Chondrocyte (in vitro differentiated cells): ENCODE measurements around the gene THAP8. TPM values are rescaled to one million over a fixed set of nuclear protein-coding genes. Genes with fewer than 3 reads are reported as not detected.

ENCODE experiments used
- DNase-seq: peaks from one replicate; pipeline ENCODE4 v3.0.0; 2021; ENCODE audit warnings: mixed read lengths, low spot score
- H3K27ac Mint-ChIP-seq: one replicate; pipeline ENCODE4 v1.8.0; 2021; ENCODE audit warnings: mild to moderate bottlenecking, moderate library complexity, mixed read lengths; ENCODE audit not compliant: unreplicated experiment
- H3K27me3 Mint-ChIP-seq: 2 replicates; pipeline ENCODE4 v1.8.0; 2021; ENCODE audit warnings: low read depth, mixed read lengths
- H3K36me3 Mint-ChIP-seq: 2 replicates; pipeline ENCODE4 v1.8.0; 2021; ENCODE audit warnings: low read depth, mixed read lengths
- H3K4me1 Mint-ChIP-seq: 2 replicates; pipeline ENCODE4 v1.8.0; 2021; ENCODE audit warnings: low read depth, mild to moderate bottlenecking, mixed read lengths
- H3K4me3 Mint-ChIP-seq: one replicate; pipeline ENCODE4 v1.8.0; 2021; ENCODE audit warnings: mild to moderate bottlenecking, moderate library complexity, mixed read lengths; ENCODE audit not compliant: unreplicated experiment
- H3K9me3 Mint-ChIP-seq: 2 replicates; pipeline ENCODE4 v1.8.0; 2021; ENCODE audit warnings: low read depth, mixed read lengths
- total RNA-seq: library from RNA; stranded (reverse); gene quantifications from 3 replicates; pipeline ENCODE4 v1.2.1, GENCODE V29; 2021
- TF ChIP-seq, protein P1 (sequence below): fragments of 200-600 bp; sonication (generic); IDR thresholded peaks from 2 replicates; pipeline ENCODE4 v1.5.0; 2021; ENCODE audit warnings: antibody characterized with exemption, mild to moderate bottlenecking, moderate library complexity

The THAP8 gene
- total RNA-seq, 1 donor from 2014 or later, result 8.9 TPM

DNA sequence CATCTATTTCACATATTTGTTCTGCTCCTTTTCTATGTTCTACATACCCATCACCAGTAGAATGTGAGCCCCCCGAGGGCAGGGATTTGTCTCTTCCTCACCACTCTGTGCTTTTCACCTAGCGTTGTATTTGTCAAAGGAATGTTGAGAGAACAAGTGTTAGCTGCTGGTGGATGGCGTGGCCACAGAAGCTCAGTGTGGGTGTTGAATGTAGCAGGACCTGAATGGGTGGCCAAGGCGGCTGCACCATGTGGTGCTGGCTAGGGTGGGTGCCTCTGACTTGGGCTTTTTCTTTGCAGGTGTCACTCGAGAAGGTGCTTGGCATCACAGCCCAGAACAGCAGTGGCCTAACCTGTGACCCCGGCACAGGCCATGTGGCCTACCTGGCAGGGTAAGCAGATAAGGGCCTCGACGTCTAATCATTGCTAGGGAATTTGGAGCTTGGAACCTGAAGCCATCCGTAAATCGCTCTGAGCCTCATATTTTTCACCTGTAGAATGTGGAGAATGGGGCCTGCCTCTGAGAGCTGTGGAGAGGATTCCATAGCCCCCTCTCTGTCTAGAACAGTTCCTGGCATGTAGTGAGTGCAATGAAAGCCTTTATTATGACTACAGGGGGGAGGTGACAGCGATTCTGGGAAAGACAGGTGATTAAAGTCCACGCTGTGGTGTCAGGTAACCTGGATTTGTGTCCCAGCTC, 4.5 kb upstream of the THAP8 start:
- H3K27me3 Mint-ChIP-seq, result no peaks in the 10 kb centered on the region
- no peak overlapping the region for H3K27ac Mint-ChIP-seq
- no peak for DNase-seq
- no peaks in the 10 kb centered on the region for H3K9me3 Mint-ChIP-seq
- TF ChIP-seq, protein P1, sequence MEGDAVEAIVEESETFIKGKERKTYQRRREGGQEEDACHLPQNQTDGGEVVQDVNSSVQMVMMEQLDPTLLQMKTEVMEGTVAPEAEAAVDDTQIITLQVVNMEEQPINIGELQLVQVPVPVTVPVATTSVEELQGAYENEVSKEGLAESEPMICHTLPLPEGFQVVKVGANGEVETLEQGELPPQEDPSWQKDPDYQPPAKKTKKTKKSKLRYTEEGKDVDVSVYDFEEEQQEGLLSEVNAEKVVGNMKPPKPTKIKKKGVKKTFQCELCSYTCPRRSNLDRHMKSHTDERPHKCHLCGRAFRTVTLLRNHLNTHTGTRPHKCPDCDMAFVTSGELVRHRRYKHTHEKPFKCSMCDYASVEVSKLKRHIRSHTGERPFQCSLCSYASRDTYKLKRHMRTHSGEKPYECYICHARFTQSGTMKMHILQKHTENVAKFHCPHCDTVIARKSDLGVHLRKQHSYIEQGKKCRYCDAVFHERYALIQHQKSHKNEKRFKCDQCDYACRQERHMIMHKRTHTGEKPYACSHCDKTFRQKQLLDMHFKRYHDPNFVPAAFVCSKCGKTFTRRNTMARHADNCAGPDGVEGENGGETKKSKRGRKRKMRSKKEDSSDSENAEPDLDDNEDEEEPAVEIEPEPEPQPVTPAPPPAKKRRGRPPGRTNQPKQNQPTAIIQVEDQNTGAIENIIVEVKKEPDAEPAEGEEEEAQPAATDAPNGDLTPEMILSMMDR, result no peak
- no peak overlapping the region for H3K4me3 Mint-ChIP-seq
- no peaks in the 10 kb centered on the region for H3K36me3 Mint-ChIP-seq
- peaks cover 13% of the 10 kb centered on the region for H3K4me1 Mint-ChIP-seq

GRCh38 chr19:36054733-36055686, 925 bp upstream of the THAP8 start, which contains the start of gene WDR62:
WDR62 (plus strand) TSS chr19:36054897; CDS start chr19:36054972, 75 bp downstream.
- peak within 1 kb of the TSS; percentile 96 for H3K4me3 Mint-ChIP-seq
- no peaks in the 10 kb centered on the region for H3K9me3 Mint-ChIP-seq
- H3K27ac Mint-ChIP-seq, result peak within 1 kb of the TSS; percentile 99
- no peaks in the 10 kb centered on the region for H3K36me3 Mint-ChIP-seq
- TF ChIP-seq, protein P1, result no peak
- peak; percentile 98 for DNase-seq
- peaks cover 32% of the 10 kb centered on the region for H3K4me1 Mint-ChIP-seq
- H3K27me3 Mint-ChIP-seq, result no peaks in the 10 kb centered on the region

DNA sequence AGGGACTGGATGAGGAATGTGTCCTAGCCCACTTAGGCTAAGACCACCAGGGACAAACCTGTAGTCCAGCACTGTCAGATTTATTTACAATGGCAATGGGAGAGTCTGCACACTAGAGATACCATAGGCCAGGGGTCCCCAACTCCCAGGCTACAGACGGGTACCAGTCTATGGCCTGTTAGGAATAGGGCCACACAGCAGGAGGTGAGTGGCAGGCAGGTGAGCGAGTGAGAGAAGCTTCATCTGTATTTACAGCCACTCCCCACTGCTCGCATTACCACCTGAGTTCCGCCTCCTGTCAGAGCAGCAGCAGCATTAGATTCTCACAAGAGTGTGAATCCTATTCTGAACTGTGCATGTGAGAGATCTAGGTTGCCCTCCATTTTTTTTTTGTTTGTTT, 2.4 kb downstream of the THAP8 start:
- no peaks in the 10 kb centered on the region for H3K9me3 Mint-ChIP-seq
- no peak for DNase-seq
- H3K36me3 Mint-ChIP-seq, result no peaks in the 10 kb centered on the region
- no peak overlapping the region for H3K4me3 Mint-ChIP-seq
- TF ChIP-seq, protein P1, result no peak
- peaks cover 34% of the 10 kb centered on the region for H3K4me1 Mint-ChIP-seq
- no peaks in the 10 kb centered on the region for H3K27me3 Mint-ChIP-seq
- no peak overlapping the region for H3K27ac Mint-ChIP-seq

- Mint-ChIP-seq H3K27ac (no peak overlapping the region), H3K27me3 (no peaks in the 10 kb centered on the region), H3K9me3 (no peaks in the 10 kb centered on the region), H3K4me1 (peaks cover 35% of the 10 kb centered on the region), H3K4me3 (no peak overlapping the region), H3K36me3 (no peaks in the 10 kb centered on the region)
- TF ChIP-seq, protein P1, result peak; percentile 46
- no peak for DNase-seq
Observed at GRCh38 chr19:36051236-36051635, 2.8 kb downstream of the THAP8 start.

- no peak overlapping the region for H3K4me3 Mint-ChIP-seq
- DNase-seq, result no peak
- H3K27me3 Mint-ChIP-seq, result no peaks in the 10 kb centered on the region
- TF ChIP-seq, protein P1, result no peak
- peaks cover 25% of the 10 kb centered on the region for H3K4me1 Mint-ChIP-seq
- H3K9me3 Mint-ChIP-seq, result peaks cover 3% of the 10 kb centered on the region
- H3K36me3 Mint-ChIP-seq, result no peaks in the 10 kb centered on the region
- no peak overlapping the region for H3K27ac Mint-ChIP-seq
Observed at GRCh38 chr19:36049080-36049698, 4.9 kb downstream of the THAP8 start.
